OCI-LY1 (cell line): ENCODE measurements around the gene NSFL1C.
A peak's percentile ranks its signal among the peaks of the same experiment; 100 is the strongest.

Source experiments
- H2AFZ ChIP-seq: fragments of 200-600 bp; sonication (generic), shearing (Covaris generic); 2 replicates; pipeline ENCODE4 v1.6.0; 2014; ENCODE audit warnings: antibody characterized with exemption, mild to moderate bottlenecking, low read length
- H3F3A ChIP-seq: fragments of 200-600 bp; sonication (generic), shearing (Covaris generic); 2 replicates; pipeline ENCODE4 v1.6.0; 2014; ENCODE audit warnings: mild to moderate bottlenecking, antibody characterized with exemption, low read length, moderate library complexity; ENCODE audit not compliant: insufficient read depth
- H3K27ac ChIP-seq: fragments of 200-600 bp; sonication (generic); 2 replicates; pipeline ENCODE4 v1.5.1; 2014; ENCODE audit warnings: low read length, mixed run types, mild to moderate bottlenecking, low read depth; ENCODE audit not compliant: poor library complexity, severe bottlenecking
- H3K27me3 ChIP-seq: fragments of 200-600 bp; sonication (generic); 2 replicates; pipeline ENCODE4 v1.6.0; 2014; ENCODE audit warnings: antibody characterized with exemption, mild to moderate bottlenecking, low read length, moderate library complexity; ENCODE audit not compliant: insufficient read depth
- H3K36me3 ChIP-seq: fragments of 200-600 bp; sonication (generic); 2 replicates; pipeline ENCODE4 v1.6.1; 2014; ENCODE audit warnings: mild to moderate bottlenecking, antibody characterized with exemption, low read length, moderate library complexity, mixed read lengths; ENCODE audit not compliant: insufficient read depth
- H3K4me1 ChIP-seq: fragments of 200-600 bp; sonication (generic); 2 replicates; pipeline ENCODE4 v1.5.1; 2014; ENCODE audit warnings: mild to moderate bottlenecking, low read length, moderate library complexity; ENCODE audit not compliant: insufficient read depth, severe bottlenecking
- H3K4me2 ChIP-seq: fragments of 200-600 bp; sonication (generic), shearing (Covaris generic); 2 replicates; pipeline ENCODE4 v1.6.1; 2014; ENCODE audit warnings: low read length
- H3K4me3 ChIP-seq: fragments of 200-600 bp; sonication (generic); 2 replicates; pipeline ENCODE4 v1.5.1; 2014; ENCODE audit warnings: low read length, low read depth, mild to moderate bottlenecking, mixed read lengths; ENCODE audit not compliant: poor library complexity, severe bottlenecking
- H3K79me2 ChIP-seq: fragments of 200-600 bp; shearing (Covaris generic); 2 replicates; pipeline ENCODE4 v1.6.1; 2016; ENCODE audit warnings: mixed run types, low read length, mixed read lengths; ENCODE audit not compliant: insufficient read depth
- H3K9ac ChIP-seq: fragments of 200-600 bp; sonication (generic), shearing (Covaris generic); 2 replicates; pipeline ENCODE4 v1.6.1; 2014; ENCODE audit warnings: mild to moderate bottlenecking, low read length, mixed read lengths
- H3K9me2 ChIP-seq: fragments of 200-600 bp; sonication (generic), shearing (Covaris generic); 2 replicates; pipeline ENCODE4 v1.6.1; 2014; ENCODE audit warnings: low read depth, mild to moderate bottlenecking, low read length, mixed read lengths
- H3K9me3 ChIP-seq: fragments of 200-600 bp; shearing (Covaris generic); 2 replicates; pipeline ENCODE4 v1.6.1; 2014; ENCODE audit warnings: low read length, mixed read lengths
- H4K20me1 ChIP-seq: fragments of 200-600 bp; sonication (generic), shearing (Covaris generic); 2 replicates; pipeline ENCODE4 v1.6.0; 2016; ENCODE audit warnings: mild to moderate bottlenecking, low read length; ENCODE audit not compliant: insufficient read depth
- EZH2 ChIP-seq: fragments of 200-600 bp; sonication (generic), shearing (Covaris generic); IDR thresholded peaks from 2 replicates; pipeline ENCODE4 v1.8.0; 2017; ENCODE audit warnings: borderline replicate concordance, mixed run types, mild to moderate bottlenecking, antibody characterized with exemption, low read length, moderate library complexity, mixed read lengths
- TF ChIP-seq, protein P1 (sequence below): fragments of 200-600 bp; sonication (generic), shearing (Covaris generic); IDR thresholded peaks from 2 replicates; pipeline ENCODE4 v1.5.1; 2017; ENCODE audit warnings: mild to moderate bottlenecking, antibody characterized with exemption, low read length, moderate library complexity, mixed read lengths

The NSFL1C gene

DNA sequence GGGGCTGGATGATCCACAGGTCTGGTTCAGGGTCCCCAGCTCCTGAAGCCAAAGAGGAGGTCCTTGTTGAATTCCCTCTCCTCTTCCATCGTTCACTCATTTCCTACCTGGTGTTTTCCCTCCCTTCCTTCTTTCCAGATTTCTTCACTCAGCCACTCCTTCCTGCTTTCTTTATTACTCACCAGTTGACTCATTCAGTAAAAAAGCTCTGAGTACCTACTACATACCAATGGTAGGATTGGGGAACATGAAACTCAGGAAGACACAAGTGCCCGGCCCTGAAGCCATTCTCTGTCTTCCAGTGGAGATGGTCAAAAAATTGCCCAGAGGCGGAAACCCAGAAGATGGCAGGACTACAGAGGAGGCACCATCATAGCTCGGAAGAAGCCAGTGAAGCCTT, 11.9 kb upstream of the NSFL1C start:
- no peaks in the 10 kb centered on the region; the same call in 1 of the 2 replicates for H3K27me3 ChIP-seq
- TF ChIP-seq, protein P1, sequence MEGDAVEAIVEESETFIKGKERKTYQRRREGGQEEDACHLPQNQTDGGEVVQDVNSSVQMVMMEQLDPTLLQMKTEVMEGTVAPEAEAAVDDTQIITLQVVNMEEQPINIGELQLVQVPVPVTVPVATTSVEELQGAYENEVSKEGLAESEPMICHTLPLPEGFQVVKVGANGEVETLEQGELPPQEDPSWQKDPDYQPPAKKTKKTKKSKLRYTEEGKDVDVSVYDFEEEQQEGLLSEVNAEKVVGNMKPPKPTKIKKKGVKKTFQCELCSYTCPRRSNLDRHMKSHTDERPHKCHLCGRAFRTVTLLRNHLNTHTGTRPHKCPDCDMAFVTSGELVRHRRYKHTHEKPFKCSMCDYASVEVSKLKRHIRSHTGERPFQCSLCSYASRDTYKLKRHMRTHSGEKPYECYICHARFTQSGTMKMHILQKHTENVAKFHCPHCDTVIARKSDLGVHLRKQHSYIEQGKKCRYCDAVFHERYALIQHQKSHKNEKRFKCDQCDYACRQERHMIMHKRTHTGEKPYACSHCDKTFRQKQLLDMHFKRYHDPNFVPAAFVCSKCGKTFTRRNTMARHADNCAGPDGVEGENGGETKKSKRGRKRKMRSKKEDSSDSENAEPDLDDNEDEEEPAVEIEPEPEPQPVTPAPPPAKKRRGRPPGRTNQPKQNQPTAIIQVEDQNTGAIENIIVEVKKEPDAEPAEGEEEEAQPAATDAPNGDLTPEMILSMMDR: no peak
- TF ChIP-seq EZH2: no peak
- no peak overlapping the region for H3K27ac ChIP-seq
- no peaks in the 10 kb centered on the region for H4K20me1 ChIP-seq
- no peaks in the 10 kb centered on the region for H3K4me1 ChIP-seq
- no peaks in the 10 kb centered on the region for H3K36me3 ChIP-seq
- no peak overlapping the region for H3K9ac ChIP-seq
- H3K9me3 ChIP-seq: no peaks in the 10 kb centered on the region
- no peak overlapping the region for H3K4me3 ChIP-seq
- no peaks in the 10 kb centered on the region for H3K79me2 ChIP-seq
- H2AFZ ChIP-seq: no peak overlapping the region
- no peaks in the 10 kb centered on the region for H3K9me2 ChIP-seq
- H3F3A ChIP-seq: no peaks in the 10 kb centered on the region
- H3K4me2 ChIP-seq: no peak overlapping the region

DNA sequence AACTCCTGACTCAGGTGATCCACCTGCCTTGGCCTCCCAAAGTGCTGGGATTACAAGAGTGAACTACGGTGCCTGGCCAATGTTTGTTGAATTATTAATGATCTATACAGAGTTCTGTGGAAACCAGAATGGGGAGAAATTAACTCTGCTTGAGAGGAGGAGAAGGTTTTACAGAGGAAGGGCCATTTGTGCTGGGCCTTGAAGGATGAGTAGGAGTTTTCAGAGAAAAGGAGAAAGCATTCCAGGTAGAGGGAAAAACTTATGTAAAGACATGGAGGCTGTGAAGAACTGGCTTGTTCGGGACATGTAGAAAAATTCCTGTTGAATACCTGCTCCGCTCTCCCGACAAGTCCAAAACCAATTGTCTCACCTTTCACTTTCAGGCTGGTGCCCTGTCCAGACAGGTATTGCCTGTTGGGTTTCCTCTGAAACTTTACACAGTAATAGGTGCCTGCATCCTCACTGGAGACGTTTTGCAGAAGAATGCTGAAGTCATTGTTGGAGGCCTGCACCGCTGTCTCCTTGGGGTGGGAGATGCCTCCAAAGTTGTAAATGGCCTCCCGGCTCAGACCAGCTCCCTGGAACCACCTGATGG, 11.3 kb upstream of the NSFL1C start:
- TF ChIP-seq EZH2: no peak
- TF ChIP-seq, protein P1: no peak
- H3K27me3 ChIP-seq: no peaks in the 10 kb centered on the region; the same call in 1 of the 2 replicates
- no peaks in the 10 kb centered on the region for H3K9me2 ChIP-seq
- no peaks in the 10 kb centered on the region for H3F3A ChIP-seq
- no peaks in the 10 kb centered on the region for H4K20me1 ChIP-seq
- no peak overlapping the region for H2AFZ ChIP-seq
- H3K36me3 ChIP-seq: no peaks in the 10 kb centered on the region
- no peak overlapping the region for H3K4me2 ChIP-seq
- H3K4me1 ChIP-seq: no peaks in the 10 kb centered on the region
- H3K79me2 ChIP-seq: no peaks in the 10 kb centered on the region
- H3K27ac ChIP-seq: no peak overlapping the region
- H3K9ac ChIP-seq: no peak overlapping the region
- H3K4me3 ChIP-seq: no peak overlapping the region
- no peaks in the 10 kb centered on the region for H3K9me3 ChIP-seq

DNA sequence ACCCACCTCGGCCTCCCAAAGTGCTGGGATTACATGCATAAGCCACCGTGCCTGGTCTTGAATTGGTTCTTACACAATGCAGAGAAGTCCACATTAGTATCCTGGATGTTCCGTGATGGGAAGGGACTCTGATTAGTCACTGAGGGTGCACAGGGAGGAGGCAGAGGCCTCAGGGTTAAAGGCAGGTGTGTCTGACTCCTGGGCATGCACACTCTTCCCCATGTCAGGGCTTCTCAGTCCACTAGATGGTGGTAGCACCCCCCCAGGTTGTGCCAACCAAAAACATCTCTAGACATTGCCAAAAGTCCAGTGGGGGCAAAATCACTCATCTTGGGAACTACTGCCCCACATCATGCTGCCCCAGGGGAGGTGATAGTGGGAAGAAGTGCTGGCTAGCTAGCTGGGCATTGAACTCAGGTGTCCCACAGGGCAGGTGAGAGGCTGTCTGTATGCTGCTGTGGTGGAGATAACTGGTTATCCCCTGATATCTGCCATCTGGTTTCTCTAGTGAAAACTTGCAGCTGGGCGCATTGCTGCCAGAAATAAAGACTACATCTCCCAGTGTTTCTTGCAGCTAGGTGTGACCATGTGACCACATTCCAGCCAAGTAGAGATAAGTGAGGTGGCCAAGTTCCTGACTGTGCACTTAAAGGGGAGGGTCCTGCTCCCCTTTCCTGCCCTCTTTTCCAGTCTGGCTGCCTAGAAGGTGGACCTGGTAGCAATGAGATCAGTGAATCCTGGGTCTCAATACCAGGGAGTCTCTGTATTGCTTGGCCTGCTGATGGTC, 8.4 kb upstream of the NSFL1C start:
- H3K9me3 ChIP-seq: no peaks in the 10 kb centered on the region
- no peak for TF ChIP-seq EZH2
- TF ChIP-seq, protein P1: peak; percentile 27; the same call in 1 of the 2 replicates
- no peaks in the 10 kb centered on the region for H3F3A ChIP-seq
- H4K20me1 ChIP-seq: no peaks in the 10 kb centered on the region
- H3K9ac ChIP-seq: no peak overlapping the region
- H3K4me3 ChIP-seq: no peak overlapping the region
- H3K4me1 ChIP-seq: no peaks in the 10 kb centered on the region
- H3K9me2 ChIP-seq: no peaks in the 10 kb centered on the region
- H3K27ac ChIP-seq: no peak overlapping the region
- H3K27me3 ChIP-seq: peaks cover 3% of the 10 kb centered on the region; the same call in 1 of the 2 replicates
- no peak overlapping the region for H3K4me2 ChIP-seq
- H2AFZ ChIP-seq: no peak overlapping the region
- no peaks in the 10 kb centered on the region for H3K79me2 ChIP-seq
- no peaks in the 10 kb centered on the region for H3K36me3 ChIP-seq
